ENCODE data around the gene WDFY2. TPM values are rescaled to one million over a fixed set of nuclear protein-coding genes. Genes with fewer than 3 reads are reported as not detected.

Gene WDFY2
- total and polyA plus RNA-seq, 12 donors: 13.2 to 38.6 (median 26.0) TPM

DNA sequence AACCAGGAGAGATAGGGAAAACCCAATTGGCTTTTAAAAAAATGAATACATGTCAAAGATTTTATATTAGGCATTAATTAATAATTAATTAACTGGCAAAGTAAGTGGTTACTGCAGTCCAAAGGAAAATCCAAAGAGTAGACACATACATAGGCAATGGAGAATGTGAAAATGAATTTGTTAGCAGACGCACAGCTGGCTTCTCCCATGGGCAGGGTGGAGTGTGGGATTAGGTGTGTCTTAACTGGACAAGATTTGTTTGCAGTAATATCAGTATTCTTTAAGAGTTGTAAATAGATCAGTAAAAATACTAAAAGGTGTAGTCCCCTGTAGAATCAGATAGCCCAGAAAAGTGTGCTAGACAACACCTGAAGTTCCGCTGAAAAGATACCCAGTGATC lies 161.0 kb downstream of the WDFY2 start:
- DNase-seq: no peak
- peaks cover 0 to 13% (median 0%) of the 10 kb centered on the region in 3 donors for H3K9me3 ChIP-seq (replicated peaks in 1 of 3)
- TF ChIP-seq POLR2A (IDR thresholded peaks at IDR 0.05): no peak
- TF ChIP-seq, protein P1, sequence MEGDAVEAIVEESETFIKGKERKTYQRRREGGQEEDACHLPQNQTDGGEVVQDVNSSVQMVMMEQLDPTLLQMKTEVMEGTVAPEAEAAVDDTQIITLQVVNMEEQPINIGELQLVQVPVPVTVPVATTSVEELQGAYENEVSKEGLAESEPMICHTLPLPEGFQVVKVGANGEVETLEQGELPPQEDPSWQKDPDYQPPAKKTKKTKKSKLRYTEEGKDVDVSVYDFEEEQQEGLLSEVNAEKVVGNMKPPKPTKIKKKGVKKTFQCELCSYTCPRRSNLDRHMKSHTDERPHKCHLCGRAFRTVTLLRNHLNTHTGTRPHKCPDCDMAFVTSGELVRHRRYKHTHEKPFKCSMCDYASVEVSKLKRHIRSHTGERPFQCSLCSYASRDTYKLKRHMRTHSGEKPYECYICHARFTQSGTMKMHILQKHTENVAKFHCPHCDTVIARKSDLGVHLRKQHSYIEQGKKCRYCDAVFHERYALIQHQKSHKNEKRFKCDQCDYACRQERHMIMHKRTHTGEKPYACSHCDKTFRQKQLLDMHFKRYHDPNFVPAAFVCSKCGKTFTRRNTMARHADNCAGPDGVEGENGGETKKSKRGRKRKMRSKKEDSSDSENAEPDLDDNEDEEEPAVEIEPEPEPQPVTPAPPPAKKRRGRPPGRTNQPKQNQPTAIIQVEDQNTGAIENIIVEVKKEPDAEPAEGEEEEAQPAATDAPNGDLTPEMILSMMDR (IDR thresholded peaks at IDR 0.05): no peak
- no peaks in the 10 kb centered on the region for H3K27me3 ChIP-seq
- H3K36me3 ChIP-seq (replicated peaks in 1 of 2): no peaks in the 10 kb centered on the region
- intact Hi-C loops (cut with DNase I): no loop called here
- 96 to 100% (median 98%) methylated on average over 2 of the region's 2 CpGs for WGBS, 4 donors
- no peak overlapping the region for H3K4me3 ChIP-seq
- H3K27ac ChIP-seq: no peak overlapping the region
- H3K4me1 ChIP-seq (replicated peaks in 1 of 2): peaks cover 0 to 27% of the 10 kb centered on the region in 2 donors

DNA sequence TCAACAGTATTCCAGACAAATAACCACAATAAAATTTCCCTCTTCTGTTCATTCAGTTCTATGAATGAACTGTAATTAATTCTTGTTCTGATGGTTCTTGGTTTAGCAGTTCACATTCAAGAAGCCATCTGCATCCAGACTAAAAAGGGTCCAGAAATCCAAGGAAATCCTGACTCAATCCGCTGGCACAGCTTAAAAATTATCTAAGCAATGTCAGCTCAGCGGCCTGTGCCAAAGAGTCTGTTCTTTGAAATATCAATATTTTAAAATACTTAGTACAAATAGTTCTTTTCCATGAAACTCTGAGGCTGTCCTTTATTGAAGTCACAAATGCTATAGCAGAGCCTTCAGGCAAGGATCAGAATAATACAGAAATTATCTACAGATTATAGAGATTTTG lies 162.5 kb downstream of the WDFY2 start:
- intact Hi-C loops (cut with DNase I): no loop called here
- Histone ChIP-seq H3K4me3 (no peak overlapping the region), H3K9me3 (replicated peaks in 1 of 3) (peaks cover 0 to 13% (median 0%) of the 10 kb centered on the region in 3 donors), H3K27me3 (no peaks in the 10 kb centered on the region), H3K36me3 (replicated peaks in 1 of 2) (peaks cover 0 to 7% of the 10 kb centered on the region in 2 donors), H3K4me1 (replicated peaks in 1 of 2) (peaks cover 0 to 14% of the 10 kb centered on the region in 2 donors), H3K27ac (no peak overlapping the region)
- TF ChIP-seq, protein P1 (IDR thresholded peaks at IDR 0.05): no peak
- TF ChIP-seq POLR2A (IDR thresholded peaks at IDR 0.05): no peak
- DNase-seq: no peak
- WGBS, 4 donors: 55 to 75% (median 67%) methylated on average over 2 of the region's 2 CpGs

DNA sequence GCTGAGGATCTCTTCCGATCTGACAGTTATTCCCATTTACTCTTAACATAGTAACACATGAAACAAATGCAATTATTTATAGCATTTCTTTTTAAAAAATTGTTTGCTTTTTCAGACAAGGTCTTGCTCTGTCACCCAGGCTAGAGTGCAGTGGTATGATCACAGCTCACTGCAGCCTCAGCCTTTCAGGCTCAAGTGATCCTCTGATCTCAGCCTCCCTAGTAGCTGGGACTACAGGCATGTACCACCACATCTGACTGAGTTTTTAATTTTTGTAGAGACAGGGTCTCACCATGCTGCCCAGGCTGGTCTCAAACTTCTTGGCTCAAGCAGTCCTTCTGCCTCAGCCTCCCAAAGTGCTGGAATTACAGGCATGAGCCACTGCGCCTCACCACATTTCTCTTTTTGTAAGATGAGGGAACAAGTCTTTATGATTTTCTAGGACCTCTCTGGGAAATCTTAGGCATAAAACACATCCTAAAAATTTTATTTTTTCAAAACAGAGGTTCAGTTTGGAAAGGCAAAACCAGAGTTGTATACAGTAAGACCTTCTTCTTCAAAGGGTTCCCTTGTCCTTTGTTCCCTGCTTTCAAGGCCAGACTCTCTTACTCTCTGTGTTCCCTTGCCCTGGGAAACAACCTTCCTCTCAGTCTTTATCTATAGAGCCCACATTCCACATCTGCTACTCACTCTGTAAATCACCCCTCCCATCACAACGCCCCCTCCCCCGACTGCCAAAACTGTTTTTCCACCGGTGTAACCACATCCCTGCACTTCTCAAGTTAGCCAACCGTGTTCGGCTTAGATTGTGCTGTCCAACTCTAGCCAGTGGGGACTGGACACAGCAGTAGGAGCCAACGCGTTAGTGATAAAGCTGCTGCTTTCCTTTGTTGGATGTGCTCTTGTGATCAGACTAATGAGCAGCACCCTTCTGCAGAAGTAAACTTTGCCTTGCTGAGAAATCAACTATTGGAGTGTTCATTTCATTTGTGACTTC lies 163.5 kb downstream of the WDFY2 start:
- 76 to 85% (median 82%) methylated on average over 9 of the region's 9 CpGs for WGBS, 4 donors
- peaks cover 0 to 16% of the 10 kb centered on the region in 2 donors for H3K36me3 ChIP-seq (replicated peaks in 1 of 2)
- DNase-seq: no peak
- TF ChIP-seq, protein P1 (IDR thresholded peaks at IDR 0.05): no peak
- no peak for TF ChIP-seq POLR2A (IDR thresholded peaks at IDR 0.05)
- no peak overlapping the region for H3K27ac ChIP-seq
- no peak overlapping the region for H3K4me3 ChIP-seq
- H3K4me1 ChIP-seq (replicated peaks in 1 of 2): peaks cover 0 to 7% of the 10 kb centered on the region in 2 donors
- H3K9me3 ChIP-seq (replicated peaks in 1 of 3): peaks cover 0 to 13% (median 0%) of the 10 kb centered on the region in 3 donors
- H3K27me3 ChIP-seq: no peaks in the 10 kb centered on the region
- intact Hi-C loops (cut with DNase I): no loop called here

DNA sequence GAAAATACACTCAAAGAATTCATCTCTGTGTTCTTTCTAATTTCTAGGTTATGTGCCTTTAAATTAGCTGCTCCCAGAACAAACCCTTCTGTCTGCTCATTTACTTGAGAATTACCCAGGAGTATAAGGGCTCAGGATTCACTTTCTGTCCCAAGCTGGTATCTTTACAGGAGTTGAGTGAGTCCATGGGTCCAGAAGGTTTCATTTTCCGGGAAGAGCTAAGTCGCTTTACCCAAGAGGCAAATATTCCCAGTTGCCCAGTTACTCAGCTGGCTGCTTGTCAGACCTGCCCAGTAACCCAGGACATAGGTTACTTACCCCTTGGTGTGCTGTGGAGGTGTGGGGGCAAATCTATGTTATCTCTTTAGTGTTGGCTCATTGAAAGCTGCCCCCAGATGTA lies 172.4 kb downstream of the WDFY2 start:
- Histone ChIP-seq H3K4me3 (no peak overlapping the region), H3K27me3 (no peaks in the 10 kb centered on the region), H3K27ac (no peak overlapping the region), H3K9me3 (replicated peaks in 1 of 3) (no peaks in the 10 kb centered on the region), H3K36me3 (replicated peaks in 1 of 2) (peaks cover 0 to 84% of the 10 kb centered on the region in 2 donors), H3K4me1 (replicated peaks in 1 of 2) (no peaks in the 10 kb centered on the region)
- DNase-seq: no peak
- 88 to 96% (median 94%) methylated on average over 2 of the region's 2 CpGs for WGBS, 4 donors
- no peak for TF ChIP-seq POLR2A (IDR thresholded peaks at IDR 0.05)
- TF ChIP-seq, protein P1 (IDR thresholded peaks at IDR 0.05): no peak
- intact Hi-C loops (cut with DNase I): no loop called here
